ENCODE data around the gene RNF213.

Gene RNF213

DNA sequence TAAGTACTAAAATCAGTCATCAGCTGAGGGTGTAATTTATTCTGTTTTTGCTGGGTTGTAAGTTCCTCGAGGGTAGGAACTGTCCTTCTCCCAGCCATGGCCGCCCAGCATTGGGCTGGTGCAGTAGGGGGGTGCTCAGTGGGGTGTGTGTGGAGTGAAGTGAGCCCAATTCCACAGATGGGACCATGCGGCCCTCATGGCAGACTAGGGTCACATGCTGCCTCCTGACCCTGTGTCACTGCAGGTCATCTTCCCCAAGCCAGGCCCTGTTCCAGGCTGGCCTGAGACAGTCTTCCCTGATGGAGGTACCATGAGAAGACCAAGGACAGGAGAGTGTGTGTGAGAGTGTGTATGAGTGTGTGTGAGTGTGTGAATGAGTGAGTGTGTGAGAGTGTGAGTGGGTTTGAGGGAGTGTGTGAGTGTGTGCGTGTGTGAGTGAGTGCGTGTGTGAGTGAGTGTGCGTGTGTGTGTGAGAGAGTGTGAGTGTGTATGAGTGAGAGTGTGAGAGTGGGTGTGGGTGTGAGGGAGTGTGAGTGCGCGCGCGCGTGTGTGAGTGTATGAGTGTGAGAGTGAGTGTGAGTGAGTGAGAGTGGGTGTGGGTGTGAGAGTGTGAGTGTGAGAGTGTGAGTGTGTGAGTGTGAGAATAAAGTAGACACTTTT lies 36.7 kb upstream of the RNF213 start (continued):
- TF ChIP-seq SALL2 (tag by site-specific recombination; IDR thresholded peaks at IDR 0.05; ENCODE audit: borderline replicate concordance) (no peak), BCL6B (tag by site-specific recombination; IDR thresholded peaks at IDR 0.05) (no peak), ZNF707 (tag by site-specific recombination; IDR thresholded peaks at IDR 0.05) (no peak), ZNF266 (tag by site-specific recombination; IDR thresholded peaks at IDR 0.05; ENCODE audit: low read depth) (no peak), ZNF560 (tag by site-specific recombination; IDR thresholded peaks at IDR 0.05; ENCODE audit: borderline replicate concordance) (no peak), MYNN (tag by site-specific recombination; IDR thresholded peaks at IDR 0.05; ENCODE audit: borderline replicate concordance) (no peak), SP3 (tag by site-specific recombination; IDR thresholded peaks at IDR 0.05) (no peak), ZNF777 (tag by site-specific recombination; IDR thresholded peaks at IDR 0.05; ENCODE audit: borderline replicate concordance) (no peak), ZSCAN16 (tag by site-specific recombination; IDR thresholded peaks at IDR 0.05) (no peak), ZNF530 (tag by site-specific recombination; IDR thresholded peaks at IDR 0.05; ENCODE audit: low read depth) (no peak), ZNF26 (tag by site-specific recombination; IDR thresholded peaks at IDR 0.05) (no peak), ZNF629 (tag by site-specific recombination; IDR thresholded peaks at IDR 0.05) (no peak), KLF17 (tag by site-specific recombination; IDR thresholded peaks at IDR 0.05) (no peak), SP7 (tag by site-specific recombination; IDR thresholded peaks at IDR 0.05) (no peak), ZNF426 (tag by site-specific recombination; IDR thresholded peaks at IDR 0.05) (no peak), SETDB1 (IDR thresholded peaks at IDR 0.05; ENCODE audit: insufficient read length, low read length) (no peak), ZNF501 (tag by site-specific recombination; IDR thresholded peaks at IDR 0.05) (no peak), ZNF146 (tag by site-specific recombination; IDR thresholded peaks at IDR 0.05) (no peak), ZNF335 (tag by site-specific recombination; conservative IDR thresholded peaks at IDR 0.05) (no peak), ZNF830 (tag by site-specific recombination; IDR thresholded peaks at IDR 0.05; ENCODE audit: low read depth) (no peak), ZFP3 (tag by site-specific recombination; IDR thresholded peaks at IDR 0.05; ENCODE audit: low read depth) (no peak), ZBTB20 (tag by site-specific recombination; IDR thresholded peaks at IDR 0.05) (no peak), ZBTB6 (tag by site-specific recombination; IDR thresholded peaks at IDR 0.05) (no peak), ZBTB17 (tag by site-specific recombination; IDR thresholded peaks at IDR 0.05) (no peak), ZNF184 (tag by site-specific recombination; IDR thresholded peaks at IDR 0.05) (no peak), ZNF449 (tag by site-specific recombination; IDR thresholded peaks at IDR 0.05) (no peak)
- TF ChIP-seq, protein P1, sequence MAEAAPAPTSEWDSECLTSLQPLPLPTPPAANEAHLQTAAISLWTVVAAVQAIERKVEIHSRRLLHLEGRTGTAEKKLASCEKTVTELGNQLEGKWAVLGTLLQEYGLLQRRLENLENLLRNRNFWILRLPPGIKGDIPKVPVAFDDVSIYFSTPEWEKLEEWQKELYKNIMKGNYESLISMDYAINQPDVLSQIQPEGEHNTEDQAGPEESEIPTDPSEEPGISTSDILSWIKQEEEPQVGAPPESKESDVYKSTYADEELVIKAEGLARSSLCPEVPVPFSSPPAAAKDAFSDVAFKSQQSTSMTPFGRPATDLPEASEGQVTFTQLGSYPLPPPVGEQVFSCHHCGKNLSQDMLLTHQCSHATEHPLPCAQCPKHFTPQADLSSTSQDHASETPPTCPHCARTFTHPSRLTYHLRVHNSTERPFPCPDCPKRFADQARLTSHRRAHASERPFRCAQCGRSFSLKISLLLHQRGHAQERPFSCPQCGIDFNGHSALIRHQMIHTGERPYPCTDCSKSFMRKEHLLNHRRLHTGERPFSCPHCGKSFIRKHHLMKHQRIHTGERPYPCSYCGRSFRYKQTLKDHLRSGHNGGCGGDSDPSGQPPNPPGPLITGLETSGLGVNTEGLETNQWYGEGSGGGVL (tag by site-specific recombination; IDR thresholded peaks at IDR 0.05), result 0 out of 2 replicates have a peak, but pooled peaks have one; percentile 16

Data from HEK293 (cell line).